Thymus (tissue), 11 donors: Measurements from ENCODE around the gene VMP1. TPM values are rescaled to one million over a fixed set of nuclear protein-coding genes. Genes with fewer than 3 reads are reported as not detected.
A peak's percentile ranks its signal among the peaks of the same experiment; 100 is the strongest.

ENCODE experiments used
- DNase-seq, 9 donors: peaks; one replicate each; pipeline ENCODE4 v3.0.0-alpha.2; 2013; ENCODE audit warnings: low spot score in 9 of 9, low read depth in 6 of 9, missing footprints in 1 of 9
- H3K27ac ChIP-seq, 2 donors: one replicate each; pipeline ENCODE4 v1.5.1; 2013; ENCODE audit warnings: control low read depth in 1 of 2, low read depth in 1 of 2, low read length in 1 of 2, mild to moderate bottlenecking in 1 of 2, moderate library complexity in 1 of 2
- H3K27me3 ChIP-seq, 2 donors: one replicate each; pipeline ENCODE4 v1.5.1; 2013; ENCODE audit warnings: low read length in 1 of 2; ENCODE audit not compliant: control insufficient read depth in 2 of 2, insufficient read depth in 1 of 2
- H3K36me3 ChIP-seq, 2 donors: one replicate each; pipeline ENCODE4 v1.5.1; 2013; ENCODE audit warnings: low read length in 1 of 2, mild to moderate bottlenecking in 1 of 2, moderate library complexity in 1 of 2; ENCODE audit not compliant: control insufficient read depth in 2 of 2, insufficient read depth in 2 of 2
- H3K4me1 ChIP-seq, 2 donors: one replicate each; pipeline ENCODE4 v1.5.1; 2013; ENCODE audit warnings: low read length in 2 of 2; ENCODE audit not compliant: control insufficient read depth in 2 of 2, insufficient read depth in 2 of 2
- H3K4me3 ChIP-seq, 2 donors: one replicate each; pipeline ENCODE4 v1.5.1; 2013; ENCODE audit warnings: low read length in 2 of 2, control low read depth in 1 of 2, mild to moderate bottlenecking in 1 of 2
- H3K9me3 ChIP-seq, 2 donors: one replicate each; pipeline ENCODE4 v1.5.1; 2013; ENCODE audit warnings: low read length in 1 of 2, mild to moderate bottlenecking in 1 of 2; ENCODE audit not compliant: control insufficient read depth in 2 of 2, insufficient read depth in 1 of 2
- WGBS: extraction: QIAGEN DNeasy Blood & Tissue Kit; methylation state at CpG from one replicate; pipeline ENCODE4 v1.1.7; 2013; 5-methylcytosine and 5-hydroxymethylcytosine counted together
- polyA plus RNA-seq: library from polyadenylated mRNA; stranded (reverse); fragments of 200-250 nt; gene quantifications from one replicate; pipeline ENCODE4 v1.2.3, GENCODE V29; 2013
- total RNA-seq: library from RNA; stranded (reverse); fragments of 120-200 nt; gene quantifications from one replicate; pipeline ENCODE4 v1.2.4, GENCODE V29; 2013
- donor health status: healthy.

The VMP1 gene
- total and polyA plus RNA-seq, 2 donors: 72.3 to 202 TPM

GRCh38 chr17:59761385-59762048 is 54.1 kb downstream of the VMP1 start:
- Histone ChIP-seq H3K27me3 (no peaks in the 10 kb centered on the region), H3K9me3 (peaks cover 0 to 8% of the 10 kb centered on the region in 2 donors), H3K4me3 (no peak overlapping the region), H3K4me1 (no peaks in the 10 kb centered on the region), H3K27ac (peak overlapping the region in 1 of 2 donors; percentile 1), H3K36me3 (peaks cover 9 to 14% of the 10 kb centered on the region in 2 donors)
- 92% methylated on average over 3 of the region's 3 CpGs for WGBS
- no peak for DNase-seq

DNA sequence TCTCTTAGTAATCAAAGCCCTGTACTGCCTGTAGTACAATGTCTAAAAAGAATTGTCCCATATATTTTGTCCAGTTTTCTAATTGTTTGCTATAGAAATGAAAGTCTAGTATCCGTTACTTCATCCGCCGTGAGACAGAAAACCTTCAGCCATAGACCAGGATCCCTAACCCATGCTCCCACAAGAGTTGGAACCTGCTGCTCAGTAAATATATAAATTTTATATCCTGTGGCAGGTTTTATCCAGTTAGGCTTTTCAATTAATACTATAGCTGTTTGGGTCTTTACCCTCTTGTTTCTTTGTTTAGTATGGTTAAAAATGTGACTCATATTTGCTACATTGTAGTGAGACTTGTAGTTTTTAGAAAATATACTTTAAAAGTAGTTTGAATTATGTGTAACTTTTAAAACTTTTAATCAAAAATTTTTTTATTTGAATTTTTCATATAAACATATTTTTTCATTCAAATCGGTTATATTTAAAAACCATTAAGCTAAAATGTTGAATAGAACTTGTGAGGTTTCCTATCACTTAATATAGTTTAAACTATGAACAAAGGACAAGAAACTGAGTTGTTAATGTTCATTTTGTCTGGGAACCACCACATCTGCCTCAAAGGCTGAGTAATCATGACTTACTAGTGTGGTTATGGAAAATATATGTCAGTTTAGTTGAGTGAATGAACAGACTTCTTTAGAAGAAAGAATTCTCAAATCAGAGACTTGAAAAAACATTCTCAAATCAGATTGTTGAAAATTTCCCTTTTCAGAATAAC is 54.8 kb downstream of the VMP1 start:
- 97% methylated on average over 4 of the region's 4 CpGs for WGBS

DNA sequence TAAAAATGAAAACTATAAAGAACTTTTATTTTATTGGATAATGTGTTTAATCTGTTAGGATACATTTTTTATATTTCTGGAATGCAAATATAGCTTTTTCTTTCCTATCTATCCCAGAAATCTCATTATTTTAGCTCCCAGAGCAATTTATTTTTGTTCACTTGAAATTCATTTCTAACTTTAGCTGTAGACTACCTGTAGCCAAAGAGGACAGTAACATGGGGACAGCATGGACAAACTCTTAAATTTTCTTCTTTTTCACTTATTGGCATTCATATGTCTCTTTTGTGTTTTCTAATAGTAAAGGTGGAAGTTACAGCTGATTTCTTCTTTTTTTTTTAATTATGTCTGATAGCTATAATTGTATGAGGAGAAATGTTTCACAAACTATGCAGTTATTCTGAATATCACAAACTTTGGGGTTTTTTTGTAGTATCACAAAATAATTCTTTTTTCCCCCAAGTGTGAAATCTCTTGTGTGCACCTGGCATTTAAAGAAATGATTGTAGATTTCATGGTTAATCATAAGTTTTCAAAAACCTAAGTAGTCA is 55.4 kb downstream of the VMP1 start:
- Histone ChIP-seq H3K4me3 (no peak overlapping the region), H3K36me3 (peaks cover 8 to 13% of the 10 kb centered on the region in 2 donors), H3K27me3 (no peaks in the 10 kb centered on the region), H3K4me1 (no peaks in the 10 kb centered on the region), H3K27ac (no peak overlapping the region), H3K9me3 (peaks cover 0 to 8% of the 10 kb centered on the region in 2 donors)
- DNase-seq: no peak

More for the DNA sequence above, 54.8 kb downstream of the VMP1 start:
- no peak for DNase-seq
- Histone ChIP-seq H3K4me3 (no peak overlapping the region), H3K27ac (no peak overlapping the region), H3K27me3 (no peaks in the 10 kb centered on the region), H3K4me1 (no peaks in the 10 kb centered on the region), H3K36me3 (peaks cover 9 to 14% of the 10 kb centered on the region in 2 donors), H3K9me3 (peaks cover 0 to 8% of the 10 kb centered on the region in 2 donors)

DNA sequence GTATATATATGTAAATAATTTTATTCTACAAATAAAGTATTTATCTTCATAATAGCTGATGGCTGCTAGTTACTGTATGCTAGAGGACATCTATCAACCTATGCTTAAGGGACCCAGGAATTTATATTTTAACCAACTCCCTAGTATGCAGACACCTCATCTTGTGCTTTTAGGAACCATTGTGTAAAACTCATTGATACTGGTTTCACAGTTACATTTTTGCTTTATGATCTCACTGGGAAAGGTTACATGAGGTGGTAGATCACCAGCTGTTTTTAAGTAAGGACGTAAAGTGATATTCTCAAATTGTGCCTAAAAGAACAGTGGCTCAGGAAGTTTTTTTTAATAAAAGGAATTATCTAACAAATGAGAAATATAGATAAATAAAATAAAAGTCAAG is 56.4 kb downstream of the VMP1 start:
- H3K27me3 ChIP-seq: no peaks in the 10 kb centered on the region
- peaks cover 6 to 11% of the 10 kb centered on the region in 2 donors for H3K36me3 ChIP-seq
- WGBS: 93% methylated on average over 1 of the region's 1 CpG
- DNase-seq: no peak
- H3K9me3 ChIP-seq: peaks cover 0 to 4% of the 10 kb centered on the region in 2 donors
- no peak overlapping the region for H3K27ac ChIP-seq
- no peak overlapping the region for H3K4me3 ChIP-seq
- no peaks in the 10 kb centered on the region for H3K4me1 ChIP-seq

DNA sequence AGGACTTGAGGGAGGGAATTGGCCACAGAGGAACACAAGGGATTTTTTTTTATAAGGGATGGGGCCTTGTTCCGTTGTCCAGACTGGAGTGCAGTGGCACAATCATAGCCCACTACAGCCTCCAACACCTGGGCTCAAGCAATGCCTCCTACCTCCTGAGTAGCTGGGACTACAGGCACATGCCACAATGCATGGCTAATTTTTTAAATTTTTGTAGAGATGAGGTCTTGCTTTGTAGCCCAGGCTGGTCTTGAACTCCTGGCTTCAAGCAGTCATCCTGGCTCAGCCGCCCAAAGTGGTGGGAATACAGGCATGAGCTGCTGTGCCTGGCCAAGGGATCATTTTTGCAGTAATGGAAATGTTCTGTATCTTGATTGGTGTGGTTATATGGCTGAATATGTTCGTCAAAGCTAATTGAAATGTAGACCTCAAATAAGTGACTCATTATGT is 56.9 kb downstream of the VMP1 start:
- H3K27me3 ChIP-seq: no peaks in the 10 kb centered on the region
- no peaks in the 10 kb centered on the region for H3K9me3 ChIP-seq
- H3K4me3 ChIP-seq: no peak overlapping the region
- no peak overlapping the region for H3K27ac ChIP-seq
- 98% methylated on average over 3 of the region's 3 CpGs for WGBS
- no peaks in the 10 kb centered on the region for H3K4me1 ChIP-seq
- peaks cover 6 to 11% of the 10 kb centered on the region in 2 donors for H3K36me3 ChIP-seq
- no peak for DNase-seq

GRCh38 chr17:59765038-59765437 is 57.6 kb downstream of the VMP1 start:
- H3K9me3 ChIP-seq: no peaks in the 10 kb centered on the region
- DNase-seq: no peak
- H3K27ac ChIP-seq: no peak overlapping the region
- no peak overlapping the region for H3K4me3 ChIP-seq
- H3K27me3 ChIP-seq: no peaks in the 10 kb centered on the region
- H3K36me3 ChIP-seq: peaks cover 6 to 11% of the 10 kb centered on the region in 2 donors
- H3K4me1 ChIP-seq: no peaks in the 10 kb centered on the region

DNA sequence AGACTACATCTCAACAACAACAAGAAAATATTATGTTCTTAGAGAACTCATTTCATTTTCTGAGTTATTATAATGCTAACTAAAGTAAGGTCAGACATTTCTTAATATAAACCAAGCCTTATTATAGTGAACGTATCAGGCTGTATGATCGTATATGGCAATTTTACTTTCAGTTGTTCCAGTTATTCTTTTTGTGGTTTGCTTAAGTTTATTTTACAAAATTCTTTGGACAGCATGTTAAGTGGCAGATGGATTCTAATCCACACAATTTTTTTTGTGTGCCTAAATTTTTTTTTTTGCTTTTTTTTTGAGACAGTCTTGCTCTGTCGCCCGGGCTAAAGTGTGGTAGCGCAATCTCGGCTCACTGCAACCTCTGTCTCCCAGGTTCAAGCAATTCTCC is 59.0 kb downstream of the VMP1 start:
- no peak for DNase-seq
- H3K36me3 ChIP-seq: peaks cover 6 to 9% of the 10 kb centered on the region in 2 donors
- no peaks in the 10 kb centered on the region for H3K4me1 ChIP-seq
- WGBS: 97% methylated on average over 6 of the region's 6 CpGs
- no peaks in the 10 kb centered on the region for H3K9me3 ChIP-seq
- H3K27me3 ChIP-seq: no peaks in the 10 kb centered on the region
- no peak overlapping the region for H3K27ac ChIP-seq
- no peak overlapping the region for H3K4me3 ChIP-seq

DNA sequence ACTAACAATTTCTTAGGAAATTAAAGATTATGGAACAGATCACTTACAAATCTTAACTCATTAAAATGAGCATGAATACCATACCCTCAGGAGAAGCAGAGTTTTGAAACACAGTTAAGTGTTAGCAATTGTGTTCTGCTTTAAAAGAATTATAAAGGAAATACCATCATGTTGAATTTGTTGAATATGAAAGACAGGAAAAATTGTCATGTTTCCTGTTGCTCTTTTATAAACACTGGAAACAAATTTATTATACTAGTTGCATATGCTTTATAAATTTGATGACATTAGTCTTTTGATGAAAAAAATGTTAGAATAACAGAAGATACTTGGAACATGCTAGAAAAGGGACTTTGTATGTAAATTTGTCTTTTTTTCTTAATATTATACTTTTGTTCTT is 59.7 kb downstream of the VMP1 start:
- no peak for DNase-seq
- no peak overlapping the region for H3K4me3 ChIP-seq

GRCh38 chr17:59769887-59770286 is 62.4 kb downstream of the VMP1 start:
- H3K4me1 ChIP-seq: no peaks in the 10 kb centered on the region
- H3K36me3 ChIP-seq: peaks cover 9 to 11% of the 10 kb centered on the region in 2 donors
- H3K9me3 ChIP-seq: no peaks in the 10 kb centered on the region
- DNase-seq: no peak
- no peaks in the 10 kb centered on the region for H3K27me3 ChIP-seq
- no peak overlapping the region for H3K4me3 ChIP-seq
- WGBS: 86% methylated on average over 1 of the region's 1 CpG
- no peak overlapping the region for H3K27ac ChIP-seq

More for the DNA sequence above, 59.7 kb downstream of the VMP1 start:
- H3K27me3 ChIP-seq: no peaks in the 10 kb centered on the region
- no peaks in the 10 kb centered on the region for H3K9me3 ChIP-seq
- H3K4me1 ChIP-seq: no peaks in the 10 kb centered on the region
- peaks cover 6% of the 10 kb centered on the region in 2 donors for H3K36me3 ChIP-seq
- H3K27ac ChIP-seq: no peak overlapping the region
